Peyer's patch (tissue), 4 donors: ENCODE results near the gene CLDN8. TPM values are rescaled to one million over a fixed set of nuclear protein-coding genes. Genes with fewer than 3 reads are reported as not detected.

Experiments
- total RNA-seq, 4 donors: library from RNA; depleted of rRNA; stranded (reverse); fragments of >200 nt; gene quantifications; one replicate each; pipeline ENCODE4 v1.1.0, GENCODE V29; 2016

The CLDN8 gene
- total RNA-seq, 4 donors from 2014 or later, result 1.5 to 2.8 (median 1.6) TPM; not detected in 1

Other genes with a start within 250 kb of the CLDN8 start
- not detected for gene CLDN17, start 49.3 kb downstream of the CLDN8 start, total RNA-seq
- not detected for gene KRTAP24-1, start 66.9 kb upstream of the CLDN8 start, total RNA-seq
- gene KRTAP25-1, start 73.4 kb upstream of the CLDN8 start, total RNA-seq, result not detected
- gene KRTAP26-1, start 104.2 kb upstream of the CLDN8 start, total RNA-seq, result not detected
- not detected for gene KRTAP27-1, start 121.6 kb upstream of the CLDN8 start, total RNA-seq
- not detected for gene KRTAP23-1, start 132.5 kb upstream of the CLDN8 start, total RNA-seq
- gene KRTAP13-2, start 156.2 kb upstream of the CLDN8 start, total RNA-seq, result not detected
- gene KRTAP13-1, start 179.9 kb upstream of the CLDN8 start, total RNA-seq, result not detected
- gene KRTAP13-3, start 209.8 kb upstream of the CLDN8 start, total RNA-seq, result not detected
- not detected for gene KRTAP13-4, start 214.1 kb upstream of the CLDN8 start, total RNA-seq
- gene KRTAP15-1, start 224.2 kb upstream of the CLDN8 start, total RNA-seq, result not detected